A673 (cell line): Measurements from ENCODE around the gene MRTFA.

Experiments used
- CTCF ChIP-seq: fragments of 300-800, 200-600 bp; sonication (generic); conservative IDR thresholded peaks from 2 replicates; pipeline ENCODE4 v1.5.1; 2017; ENCODE audit warnings: low read depth, mild to moderate bottlenecking, antibody characterized with exemption, low read length, moderate library complexity, mixed read lengths
- EZH2 ChIP-seq: fragments of 200-600 bp; sonication (generic); IDR thresholded peaks from 2 replicates; pipeline ENCODE4 v1.6.1; 2017; ENCODE audit warnings: borderline replicate concordance, low read depth, mild to moderate bottlenecking, mixed read lengths, antibody characterized with exemption, low read length; ENCODE audit not compliant: poor library complexity, severe bottlenecking

GRCh38 chr22:40609216-40609615 is 27.3 kb downstream of the MRTFA start:
- no peak for TF ChIP-seq CTCF
- TF ChIP-seq EZH2, result no peak
